Right lobe of liver (tissue), 6 donors: Measurements from ENCODE around the gene ERFL. TPM values are rescaled to one million over a fixed set of nuclear protein-coding genes. Genes with fewer than 3 reads are reported as not detected.

Source experiments
- ATAC-seq, 4 donors: fragments of 200-7000 bp; cut with Tn5 transposase; one replicate each; pipeline ENCODE4 v1.9.1; 2020; ENCODE audit warnings: mild to moderate bottlenecking in 4 of 4, moderate library complexity in 4 of 4
- DNase-seq, 3 donors: peaks; one replicate each; pipeline ENCODE4 v3.0.0-alpha.2; 2020
- H3K27ac ChIP-seq, 3 donors: fragments of 200-600 bp; one replicate each; pipeline ENCODE4 v1.8.0; 2022
- H3K27me3 ChIP-seq, 2 donors: fragments of 200-600 bp; one replicate each; pipeline ENCODE4 v1.8.0; 2022
- H3K36me3 ChIP-seq, 4 donors: fragments of 200-600 bp; sonication (generic) in 1 of 4; one replicate each; pipeline versions ENCODE4 v1.5.1 to v1.8.0; 2017 to 2022; ENCODE audit warnings: control low read depth in 1 of 4
- H3K4me1 ChIP-seq, 4 donors: fragments of 200-600 bp; sonication (generic) in 1 of 4; one replicate each; pipeline versions ENCODE4 v1.5.1 to v1.8.0; 2017 to 2022; ENCODE audit warnings: control low read depth in 1 of 4
- H3K4me3 ChIP-seq, 3 donors: fragments of 200-600 bp; one replicate each; pipeline ENCODE4 v1.8.0; 2022
- H3K9me3 ChIP-seq, 4 donors: fragments of 200-600 bp; sonication (generic) in 1 of 4; one replicate each; pipeline versions ENCODE4 v1.5.1 to v1.8.0; 2017 to 2022; ENCODE audit warnings: control low read depth in 1 of 4
- POLR2A ChIP-seq: fragments of 450-650 bp; IDR thresholded peaks from one replicate; pipeline ENCODE4 v1.6.1; 2017; ENCODE audit warnings: antibody characterized with exemption, mild to moderate bottlenecking
- WGBS: methylation state at CpG from one replicate; pipeline ENCODE4 v1.1.6; 2018; ENCODE audit warnings: low coverage, low lambda C conversion rate; ENCODE audit not compliant: insufficient coverage; ENCODE audit errors: missing lambda C conversion rate; 5-methylcytosine and 5-hydroxymethylcytosine counted together
- intact Hi-C, 2 donors: fragments of 100-400 bp; cut with DNase I; formaldehyde crosslinking; loops; one replicate each; pipeline versions ENCODE4 v1.11.2 to v1.14.1; 2022
- total RNA-seq, 6 experiments: library from RNA; depleted of rRNA in 2 of 6; stranded (reverse); fragments of >200 nt in 2 of 6; fragmentation: NEBNext Ultra II Directional in 3 of 6; extraction: Animal tissue kit (Norgen Biotek cat#: 25700) in 3 of 6; gene quantifications; one replicate each; pipeline versions ENCODE4 v1.1.0 to v1.2.4, GENCODE V29; 2016 to 2023
- TF ChIP-seq, protein P1 (sequence below), 4 donors: fragments of 200-600 bp in 3 of 4; fragments of 450-650 bp in 1 of 4; IDR thresholded peaks; one replicate each; pipeline versions ENCODE4 v1.5.1 to v1.8.0; 2016 to 2022; ENCODE audit warnings: antibody characterized with exemption in 4 of 4, mild to moderate bottlenecking in 2 of 4
- donor health status: DM: no; HTN: yes; CAD: no.
- donor health status: DM: no; HTN: no; CAD: no.
- donor health status: DM: no; HTN: no; CAD: no.
- donor health status: DM: no; HTN: yes; CAD: no.
- donor health status: DM: no; HTN: yes; CAD: no.

Gene ERFL
- total RNA-seq, 6 experiments from 2014 or later: not detected

DNA sequence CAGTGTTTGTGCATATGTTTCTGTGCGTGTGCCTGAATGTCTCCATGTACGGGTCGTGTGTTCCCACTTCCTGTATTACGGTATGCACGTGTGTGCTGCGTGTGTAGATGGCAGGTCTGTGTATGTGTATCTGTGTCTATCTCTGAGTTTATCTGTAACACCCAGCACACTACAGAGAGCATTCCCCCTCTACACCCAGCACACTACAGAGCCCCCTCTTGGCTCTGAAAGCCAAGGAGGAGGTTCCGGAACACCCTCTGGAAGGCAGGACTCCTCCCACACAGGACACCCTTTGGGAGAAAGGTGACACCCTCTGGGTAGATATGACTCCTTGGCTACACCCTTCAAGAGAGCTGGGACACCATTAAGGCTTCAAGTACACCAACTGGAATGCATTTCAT is 2.1 kb upstream of the ERFL start:
- Histone ChIP-seq H3K4me1 (peaks cover 0 to 7% (median 0%) of the 10 kb centered on the region in 4 donors), H3K9me3 (no peaks in the 10 kb centered on the region), H3K4me3 (no peak overlapping the region), H3K27ac (no peak overlapping the region), H3K27me3 (peaks cover 4 to 41% of the 10 kb centered on the region in 2 donors), H3K36me3 (no peaks in the 10 kb centered on the region)
- DNase-seq: no peak
- intact Hi-C loops: loop anchor here in 1 of 2 donors (10.0 kb wide), 1 partner anchor 56 kb away; the partner anchor contains the start of gene CD79A
- ATAC-seq: no peak
- no peak for TF ChIP-seq POLR2A
- TF ChIP-seq, protein P1, sequence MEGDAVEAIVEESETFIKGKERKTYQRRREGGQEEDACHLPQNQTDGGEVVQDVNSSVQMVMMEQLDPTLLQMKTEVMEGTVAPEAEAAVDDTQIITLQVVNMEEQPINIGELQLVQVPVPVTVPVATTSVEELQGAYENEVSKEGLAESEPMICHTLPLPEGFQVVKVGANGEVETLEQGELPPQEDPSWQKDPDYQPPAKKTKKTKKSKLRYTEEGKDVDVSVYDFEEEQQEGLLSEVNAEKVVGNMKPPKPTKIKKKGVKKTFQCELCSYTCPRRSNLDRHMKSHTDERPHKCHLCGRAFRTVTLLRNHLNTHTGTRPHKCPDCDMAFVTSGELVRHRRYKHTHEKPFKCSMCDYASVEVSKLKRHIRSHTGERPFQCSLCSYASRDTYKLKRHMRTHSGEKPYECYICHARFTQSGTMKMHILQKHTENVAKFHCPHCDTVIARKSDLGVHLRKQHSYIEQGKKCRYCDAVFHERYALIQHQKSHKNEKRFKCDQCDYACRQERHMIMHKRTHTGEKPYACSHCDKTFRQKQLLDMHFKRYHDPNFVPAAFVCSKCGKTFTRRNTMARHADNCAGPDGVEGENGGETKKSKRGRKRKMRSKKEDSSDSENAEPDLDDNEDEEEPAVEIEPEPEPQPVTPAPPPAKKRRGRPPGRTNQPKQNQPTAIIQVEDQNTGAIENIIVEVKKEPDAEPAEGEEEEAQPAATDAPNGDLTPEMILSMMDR (IDR thresholded peaks at IDR 0.05): no peak
- 8% methylated on average over 7 of the region's 7 CpGs for WGBS

DNA sequence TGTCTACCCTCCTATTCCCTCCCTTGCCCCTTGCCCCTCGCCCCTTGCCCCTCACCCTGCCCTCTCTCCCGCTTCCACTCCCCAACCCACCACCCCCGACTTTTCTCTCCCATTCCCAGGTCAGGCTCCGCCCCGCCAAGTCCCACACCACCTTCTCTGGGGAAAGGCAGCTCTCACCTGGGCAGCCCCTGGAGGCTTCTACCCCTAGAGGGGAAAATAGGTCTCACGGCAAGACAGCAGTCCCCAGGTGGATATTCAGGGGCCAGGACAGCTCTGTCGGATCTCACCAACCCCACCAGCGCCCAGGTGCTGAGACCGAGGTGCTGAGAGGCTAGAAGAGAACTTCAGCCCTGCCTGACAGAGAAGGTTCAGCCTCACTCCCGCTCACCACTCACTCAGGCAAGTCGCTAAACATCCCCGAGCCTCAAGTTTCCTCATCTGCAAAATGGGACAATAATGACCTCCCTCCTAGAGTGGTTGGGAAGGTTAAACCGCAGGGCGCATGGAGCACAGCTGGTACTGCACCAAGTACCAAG is 1.4 kb upstream of the ERFL start:
- intact Hi-C loops: loop anchor here in 1 of 2 donors (10.0 kb wide), 1 partner anchor 55 kb away; the partner anchor contains the start of gene CD79A
- no peaks in the 10 kb centered on the region for H3K9me3 ChIP-seq
- DNase-seq (no peak), ATAC-seq (no peak)
- 22% methylated on average over 10 of the region's 14 CpGs for WGBS
- no peaks in the 10 kb centered on the region for H3K36me3 ChIP-seq
- H3K27ac ChIP-seq: no peak overlapping the region
- H3K4me3 ChIP-seq: no peak overlapping the region
- peaks cover 4 to 41% of the 10 kb centered on the region in 2 donors for H3K27me3 ChIP-seq
- peaks cover 0 to 7% (median 0%) of the 10 kb centered on the region in 4 donors for H3K4me1 ChIP-seq
- TF ChIP-seq, protein P1 (IDR thresholded peaks at IDR 0.05): no peak
- no peak for TF ChIP-seq POLR2A

DNA sequence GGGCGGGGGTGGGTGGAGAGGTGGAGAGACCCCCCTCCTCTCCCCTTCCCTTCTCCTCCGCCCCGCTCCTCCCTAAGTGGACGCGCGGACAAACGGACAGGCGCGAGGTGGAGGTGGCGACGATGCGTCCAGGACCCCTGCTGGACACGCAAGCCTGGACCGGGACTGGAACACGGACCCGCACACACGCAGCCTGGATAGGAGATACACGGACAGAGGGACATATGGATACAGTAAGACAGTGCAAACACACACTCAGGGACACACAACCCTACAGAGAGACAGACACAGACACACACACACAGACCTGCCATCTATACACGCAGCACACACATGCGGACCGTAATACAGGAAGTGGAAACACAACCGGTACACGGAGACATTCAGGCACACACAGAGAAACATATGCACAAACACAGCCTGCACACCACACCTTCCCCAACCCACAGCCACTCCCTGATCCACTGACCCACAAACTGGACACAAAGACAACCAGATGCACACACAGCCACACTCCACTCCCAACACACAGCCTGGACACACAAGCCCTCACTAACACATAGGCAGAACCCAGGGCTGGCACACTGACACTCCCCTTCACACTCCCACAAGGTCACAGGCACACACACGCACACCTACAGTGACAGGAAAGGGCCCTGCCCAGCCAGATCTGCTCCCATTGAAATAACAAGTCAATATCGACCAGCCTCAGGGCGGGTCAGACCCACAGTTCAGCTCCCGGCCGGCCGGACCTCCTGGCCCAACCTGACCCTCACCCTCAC is 696 bp upstream of the ERFL start:
- Histone ChIP-seq H3K27ac (no peak overlapping the region), H3K9me3 (no peaks in the 10 kb centered on the region), H3K4me1 (peaks cover 0 to 7% (median 0%) of the 10 kb centered on the region in 4 donors), H3K36me3 (no peaks in the 10 kb centered on the region), H3K27me3 (peaks cover 4 to 41% of the 10 kb centered on the region in 2 donors), H3K4me3 (peak overlapping the region in 1 of 3 donors; percentile 24)
- DNase-seq: no peak
- WGBS: 8% methylated on average over 5 of the region's 29 CpGs
- intact Hi-C loops: no loop called here
- no peak for TF ChIP-seq POLR2A
- TF ChIP-seq, protein P1 (IDR thresholded peaks at IDR 0.05): no peak
- ATAC-seq: peak; percentile 27 to 59 (median 48)

DNA sequence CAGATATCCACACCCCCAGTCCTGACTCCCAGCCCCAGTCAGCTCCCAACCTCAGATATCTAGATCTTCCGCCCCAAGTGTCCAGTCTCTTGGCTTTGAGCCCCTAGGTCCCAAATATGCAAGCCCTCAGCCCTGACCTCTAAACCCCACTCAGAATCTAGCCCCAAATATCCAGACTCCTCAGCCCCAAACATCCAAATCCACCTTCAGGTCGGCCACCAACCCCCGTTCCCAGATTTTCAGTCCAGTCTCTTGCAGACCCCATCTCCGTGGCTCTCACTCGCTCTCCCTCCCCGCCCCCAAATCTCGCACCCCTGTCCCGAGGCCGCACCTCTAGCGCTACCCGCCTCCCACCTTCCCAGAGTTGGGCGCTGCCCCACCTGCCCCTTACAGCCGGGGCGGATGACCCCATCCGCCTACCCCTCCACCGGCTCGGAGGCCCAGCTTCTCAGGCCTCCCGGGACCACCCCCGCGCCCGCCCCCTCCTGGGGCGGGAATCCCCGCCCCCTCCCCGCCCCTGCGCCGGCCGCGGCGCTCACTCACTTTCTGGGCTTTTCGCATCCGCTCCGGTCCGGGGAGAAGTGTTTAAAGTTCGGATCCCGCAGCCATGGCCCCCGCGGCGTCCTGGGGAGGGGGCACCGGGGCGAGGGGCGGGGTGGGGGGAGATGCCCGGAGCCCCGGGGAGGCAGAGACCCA is 604 bp downstream of the ERFL start:
- H3K27ac ChIP-seq: no peak overlapping the region
- ATAC-seq (no peak), DNase-seq (no peak)
- no peak for TF ChIP-seq POLR2A
- TF ChIP-seq, protein P1 (IDR thresholded peaks at IDR 0.05): no peak
- H3K36me3 ChIP-seq: no peaks in the 10 kb centered on the region
- WGBS: 8% methylated on average over 22 of the region's 43 CpGs
- peaks cover 0 to 7% (median 0%) of the 10 kb centered on the region in 4 donors for H3K4me1 ChIP-seq
- H3K9me3 ChIP-seq: no peaks in the 10 kb centered on the region
- H3K4me3 ChIP-seq: peak overlapping the region in 1 of 3 donors; percentile 24
- intact Hi-C loops: no loop called here
- peaks cover 4 to 46% of the 10 kb centered on the region in 2 donors for H3K27me3 ChIP-seq
